ENCODE results near the gene B9D1.
A peak's percentile ranks its signal among the peaks of the same experiment; 100 is the strongest.

The B9D1 gene

GRCh38 chr17:19342611-19343255 is 19.8 kb downstream of the B9D1 start:
- H3K4me1 ChIP-seq (ENCODE audit: control insufficient read depth, insufficient read depth, low read length), result peaks cover 16% of the 10 kb centered on the region
- H3K27ac ChIP-seq (ENCODE audit: low read depth, low read length), result no peak overlapping the region
- no peak overlapping the region for H3K4me3 ChIP-seq (ENCODE audit: low read depth, low read length)
- H3K36me3 ChIP-seq (ENCODE audit: control insufficient read depth, insufficient read depth, low read length), result peaks cover 7% of the 10 kb centered on the region; the same call in 1 of the 2 replicates
- H3K9ac ChIP-seq (ENCODE audit: low read depth, low read length), result no peak overlapping the region
- no peaks in the 10 kb centered on the region for H3K9me3 ChIP-seq (ENCODE audit: control insufficient read depth, insufficient read depth, low read length)
- H3K27me3 ChIP-seq (ENCODE audit: control insufficient read depth, insufficient read depth, low read length), result no peaks in the 10 kb centered on the region

GRCh38 chr17:19341641-19342610 is 20.6 kb downstream of the B9D1 start:
- Histone ChIP-seq H3K4me3 (ENCODE audit: low read depth, low read length) (no peak overlapping the region), H3K9ac (ENCODE audit: low read depth, low read length) (no peak overlapping the region), H3K9me3 (ENCODE audit: control insufficient read depth, insufficient read depth, low read length) (no peaks in the 10 kb centered on the region), H3K27me3 (ENCODE audit: control insufficient read depth, insufficient read depth, low read length) (no peaks in the 10 kb centered on the region), H3K27ac (ENCODE audit: low read depth, low read length) (no peak overlapping the region), H3K36me3 (ENCODE audit: control insufficient read depth, insufficient read depth, low read length) (peaks cover 5% of the 10 kb centered on the region; the same call in 1 of the 2 replicates), H3K4me1 (ENCODE audit: control insufficient read depth, insufficient read depth, low read length) (peaks cover 16% of the 10 kb centered on the region)

DNA sequence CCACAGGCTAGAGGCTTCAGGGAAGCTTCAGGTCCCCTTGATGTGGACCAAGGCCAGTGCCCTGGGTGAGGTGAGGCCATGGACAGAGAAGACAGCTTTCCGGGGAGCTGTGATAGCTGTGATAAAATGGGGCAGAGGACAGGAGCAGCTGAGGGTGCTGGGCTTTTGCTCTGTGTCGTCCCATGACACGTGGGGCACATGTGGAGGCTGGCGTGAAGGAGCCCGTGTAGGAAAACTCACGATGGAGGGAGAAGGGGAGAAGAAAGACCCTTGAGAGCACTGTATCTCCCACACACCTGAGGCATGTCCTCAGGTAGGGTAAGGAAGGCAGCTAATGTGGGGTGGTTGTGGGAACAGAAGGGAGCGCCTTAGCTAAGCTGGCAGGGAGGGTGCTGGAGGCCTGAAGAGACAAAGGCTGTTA is 21.3 kb downstream of the B9D1 start:
- Histone ChIP-seq H3K9me3 (ENCODE audit: control insufficient read depth, insufficient read depth, low read length) (no peaks in the 10 kb centered on the region), H3K9ac (ENCODE audit: low read depth, low read length) (no peak overlapping the region)

DNA sequence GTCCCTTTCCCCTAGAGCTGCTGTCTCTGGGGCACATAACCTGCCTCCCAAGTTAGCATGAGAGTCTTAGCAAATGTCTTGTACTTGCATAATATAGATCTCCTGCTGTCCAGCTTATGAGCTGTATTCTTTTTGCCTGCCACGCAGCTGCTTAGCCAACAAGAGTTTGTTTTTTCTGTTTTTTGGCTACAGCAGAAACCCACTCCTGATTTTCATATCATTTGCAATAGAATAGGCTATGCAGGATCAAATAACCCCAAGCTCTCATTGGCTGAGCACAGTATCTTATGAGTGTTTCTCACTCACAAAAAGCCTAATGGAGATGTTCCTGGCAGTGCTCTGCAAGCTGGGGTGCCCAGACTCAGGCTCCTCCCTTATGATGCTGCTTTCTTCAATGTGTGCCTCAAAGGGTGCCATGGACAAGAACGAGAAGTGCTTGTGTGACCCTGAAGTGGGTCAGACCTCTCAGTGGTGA is 23.1 kb downstream of the B9D1 start:
- no peaks in the 10 kb centered on the region for H3K27me3 ChIP-seq (ENCODE audit: control insufficient read depth, insufficient read depth, low read length)
- peaks cover 16% of the 10 kb centered on the region for H3K4me1 ChIP-seq (ENCODE audit: control insufficient read depth, insufficient read depth, low read length)
- no peak overlapping the region for H3K9ac ChIP-seq (ENCODE audit: low read depth, low read length)

More for the DNA sequence above, 21.3 kb downstream of the B9D1 start:
- Histone ChIP-seq H3K27me3 (ENCODE audit: control insufficient read depth, insufficient read depth, low read length) (no peaks in the 10 kb centered on the region), H3K36me3 (ENCODE audit: control insufficient read depth, insufficient read depth, low read length) (peaks cover 3% of the 10 kb centered on the region; the same call in 1 of the 2 replicates), H3K4me1 (ENCODE audit: control insufficient read depth, insufficient read depth, low read length) (peaks cover 16% of the 10 kb centered on the region), H3K4me3 (ENCODE audit: low read depth, low read length) (no peak overlapping the region), H3K27ac (ENCODE audit: low read depth, low read length) (no peak overlapping the region)

GRCh38 chr17:19338031-19338990 is 24.2 kb downstream of the B9D1 start:
- no peaks in the 10 kb centered on the region for H3K27me3 ChIP-seq (ENCODE audit: control insufficient read depth, insufficient read depth, low read length)
- H3K4me3 ChIP-seq (ENCODE audit: low read depth, low read length), result no peak overlapping the region
- no peaks in the 10 kb centered on the region for H3K9me3 ChIP-seq (ENCODE audit: control insufficient read depth, insufficient read depth, low read length)
- no peaks in the 10 kb centered on the region for H3K36me3 ChIP-seq (ENCODE audit: control insufficient read depth, insufficient read depth, low read length)
- peaks cover 21% of the 10 kb centered on the region for H3K4me1 ChIP-seq (ENCODE audit: control insufficient read depth, insufficient read depth, low read length)
- H3K9ac ChIP-seq (ENCODE audit: low read depth, low read length), result no peak overlapping the region
- no peak overlapping the region for H3K27ac ChIP-seq (ENCODE audit: low read depth, low read length)

More for the DNA sequence above, 23.1 kb downstream of the B9D1 start:
- peaks cover 3% of the 10 kb centered on the region; the same call in 1 of the 2 replicates for H3K36me3 ChIP-seq (ENCODE audit: control insufficient read depth, insufficient read depth, low read length)
- peak overlapping the region; percentile 36 for H3K27ac ChIP-seq (ENCODE audit: low read depth, low read length)
- no peak overlapping the region for H3K4me3 ChIP-seq (ENCODE audit: low read depth, low read length)
- H3K9me3 ChIP-seq (ENCODE audit: control insufficient read depth, insufficient read depth, low read length), result no peaks in the 10 kb centered on the region

GRCh38 chr17:19337712-19338023 is 24.9 kb downstream of the B9D1 start:
- no peak overlapping the region for H3K4me3 ChIP-seq (ENCODE audit: low read depth, low read length)
- H3K9me3 ChIP-seq (ENCODE audit: control insufficient read depth, insufficient read depth, low read length), result no peaks in the 10 kb centered on the region
- H3K4me1 ChIP-seq (ENCODE audit: control insufficient read depth, insufficient read depth, low read length), result peaks cover 22% of the 10 kb centered on the region
- no peaks in the 10 kb centered on the region for H3K36me3 ChIP-seq (ENCODE audit: control insufficient read depth, insufficient read depth, low read length)
- no peaks in the 10 kb centered on the region for H3K27me3 ChIP-seq (ENCODE audit: control insufficient read depth, insufficient read depth, low read length)
- H3K9ac ChIP-seq (ENCODE audit: low read depth, low read length), result no peak overlapping the region
- H3K27ac ChIP-seq (ENCODE audit: low read depth, low read length), result no peak overlapping the region

DNA sequence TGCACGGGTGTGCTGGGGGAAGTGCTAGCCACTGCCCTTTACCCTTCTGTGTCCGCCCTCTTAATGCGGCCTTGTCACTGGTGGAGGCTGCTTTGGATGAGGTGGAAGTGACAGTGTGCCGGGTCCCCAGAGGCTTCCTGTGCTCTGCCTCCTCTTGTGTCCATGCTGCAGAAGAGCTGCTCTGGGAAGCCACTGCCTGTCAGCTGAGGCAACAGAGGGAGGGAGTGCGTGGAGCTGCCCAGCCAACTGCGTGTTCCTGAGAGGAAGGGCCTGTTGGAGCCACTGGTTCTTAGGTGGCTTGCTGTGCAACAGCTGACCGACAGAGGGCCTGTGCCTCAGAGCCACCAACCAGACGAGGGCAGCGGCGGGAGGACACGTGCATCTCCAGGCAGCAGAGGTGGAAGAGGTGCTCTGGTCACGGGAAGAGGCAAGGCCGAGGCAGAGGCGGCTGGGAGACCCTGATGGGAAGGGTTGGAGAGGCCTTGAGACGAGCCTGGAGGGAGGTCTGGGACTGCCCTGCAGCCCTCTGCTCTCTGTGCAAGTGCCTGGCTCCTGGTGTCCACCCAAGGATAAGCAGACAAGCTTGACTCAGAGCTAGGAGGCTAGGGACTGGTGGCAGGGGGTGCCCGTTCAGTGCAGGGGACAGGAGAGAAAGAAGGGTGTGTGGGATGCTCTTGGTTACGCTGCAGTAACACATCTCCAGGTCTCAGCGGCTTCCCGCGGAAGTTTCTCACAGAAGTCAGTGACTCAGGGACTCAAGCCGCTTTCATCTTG is 25.4 kb downstream of the B9D1 start:
- Histone ChIP-seq H3K9ac (ENCODE audit: low read depth, low read length) (no peak overlapping the region), H3K4me3 (ENCODE audit: low read depth, low read length) (no peak overlapping the region), H3K27me3 (ENCODE audit: control insufficient read depth, insufficient read depth, low read length) (no peaks in the 10 kb centered on the region), H3K4me1 (ENCODE audit: control insufficient read depth, insufficient read depth, low read length) (peaks cover 22% of the 10 kb centered on the region), H3K27ac (ENCODE audit: low read depth, low read length) (no peak overlapping the region), H3K36me3 (ENCODE audit: control insufficient read depth, insufficient read depth, low read length) (no peaks in the 10 kb centered on the region), H3K9me3 (ENCODE audit: control insufficient read depth, insufficient read depth, low read length) (no peaks in the 10 kb centered on the region)

- H3K27me3 ChIP-seq (ENCODE audit: control insufficient read depth, insufficient read depth, low read length), result no peaks in the 10 kb centered on the region
- no peak overlapping the region for H3K27ac ChIP-seq (ENCODE audit: low read depth, low read length)
- 0 out of 2 replicates have a peak, but pooled peaks cover 2% of the 10 kb centered on the region for H3K36me3 ChIP-seq (ENCODE audit: control insufficient read depth, insufficient read depth, low read length)
- H3K9me3 ChIP-seq (ENCODE audit: control insufficient read depth, insufficient read depth, low read length), result no peaks in the 10 kb centered on the region
- H3K4me1 ChIP-seq (ENCODE audit: control insufficient read depth, insufficient read depth, low read length), result peaks cover 22% of the 10 kb centered on the region
- H3K9ac ChIP-seq (ENCODE audit: low read depth, low read length), result no peak overlapping the region
- no peak overlapping the region for H3K4me3 ChIP-seq (ENCODE audit: low read depth, low read length)
These were observed 26.4 kb downstream of the B9D1 start for GRCh38 chr17:19335951-19336631.

GRCh38 chr17:19334331-19334730 is 28.2 kb downstream of the B9D1 start:
- Histone ChIP-seq H3K36me3 (ENCODE audit: control insufficient read depth, insufficient read depth, low read length) (peaks cover 12% of the 10 kb centered on the region), H3K4me1 (ENCODE audit: control insufficient read depth, insufficient read depth, low read length) (peaks cover 17% of the 10 kb centered on the region), H3K27ac (ENCODE audit: low read depth, low read length) (no peak overlapping the region), H3K4me3 (ENCODE audit: low read depth, low read length) (no peak overlapping the region), H3K27me3 (ENCODE audit: control insufficient read depth, insufficient read depth, low read length) (no peaks in the 10 kb centered on the region), H3K9me3 (ENCODE audit: control insufficient read depth, insufficient read depth, low read length) (no peaks in the 10 kb centered on the region), H3K9ac (ENCODE audit: low read depth, low read length) (no peak overlapping the region)

Data from HUES48 (cell line).